Measurements from ENCODE around the gene MYNN. TPM values are rescaled to one million over a fixed set of nuclear protein-coding genes. Genes with fewer than 3 reads are reported as not detected.

The MYNN gene
- total RNA-seq, 2 experiments from 2014 or later = 17.9 to 19.1 TPM

GRCh38 chr3:169790219-169790618, 17.0 kb downstream of the MYNN start:
- POLR2A ChIA-PET = interaction anchor here (0.6 kb wide), 1 partner anchor 43 kb away, joined by 4 read pairs; no protein-coding TSS in a partner anchor

GRCh38 chr3:169790687-169791429, 17.7 kb downstream of the MYNN start:
- no peak for ATAC-seq (ENCODE audit: low read depth)
- peaks cover 43% of the 10 kb centered on the region for H3K36me3 Mint-ChIP-seq
- no peak overlapping the region for H3K4me3 Mint-ChIP-seq
- peaks cover 7% of the 10 kb centered on the region for H3K4me1 Mint-ChIP-seq
- DNase-seq = no peak
- no peaks in the 10 kb centered on the region for H3K9me3 Mint-ChIP-seq
- no peaks in the 10 kb centered on the region for H3K27me3 Mint-ChIP-seq
- POLR2A ChIA-PET = interaction anchor here (0.6 kb wide), 1 partner anchor 42 kb away, joined by 4 read pairs; no protein-coding TSS in a partner anchor
- no peak overlapping the region for H3K27ac Mint-ChIP-seq

More at GRCh38 chr3:169790219-169790618, 17.0 kb downstream of the MYNN start:
- H3K4me3 Mint-ChIP-seq = no peak overlapping the region
- H3K9me3 Mint-ChIP-seq = no peaks in the 10 kb centered on the region
- peaks cover 45% of the 10 kb centered on the region for H3K36me3 Mint-ChIP-seq
- DNase-seq = no peak
- no peaks in the 10 kb centered on the region for H3K27me3 Mint-ChIP-seq
- H3K4me1 Mint-ChIP-seq = peaks cover 9% of the 10 kb centered on the region
- H3K27ac Mint-ChIP-seq = no peak overlapping the region
- ATAC-seq (ENCODE audit: low read depth) = no peak

- no peaks in the 10 kb centered on the region for H3K27me3 Mint-ChIP-seq
- DNase-seq = no peak
- no peak overlapping the region for H3K4me3 Mint-ChIP-seq
Measured at GRCh38 chr3:169792359-169792758, 19.2 kb downstream of the MYNN start.

GRCh38 chr3:169804681-169805080, 31.5 kb downstream of the MYNN start:
- ATAC-seq (ENCODE audit: low read depth) (no peak), DNase-seq (no peak)
- peaks cover 10% of the 10 kb centered on the region for H3K4me1 Mint-ChIP-seq
- no peak overlapping the region for H3K27ac Mint-ChIP-seq
- H3K36me3 Mint-ChIP-seq = peaks cover 24% of the 10 kb centered on the region
- no peaks in the 10 kb centered on the region for H3K27me3 Mint-ChIP-seq
- POLR2A ChIA-PET = no interaction called here
- H3K4me3 Mint-ChIP-seq = no peak overlapping the region
- H3K9me3 Mint-ChIP-seq = no peaks in the 10 kb centered on the region

More at GRCh38 chr3:169792359-169792758, 19.2 kb downstream of the MYNN start:
- Mint-ChIP-seq H3K36me3 (peaks cover 34% of the 10 kb centered on the region), H3K4me1 (peaks cover 7% of the 10 kb centered on the region), H3K27ac (no peak overlapping the region), H3K9me3 (no peaks in the 10 kb centered on the region)
- no peak for ATAC-seq (ENCODE audit: low read depth)
- POLR2A ChIA-PET = no interaction called here

GRCh38 chr3:169809230-169809795, 36.1 kb downstream of the MYNN start:
- Mint-ChIP-seq H3K9me3 (no peaks in the 10 kb centered on the region), H3K27me3 (peaks cover 2% of the 10 kb centered on the region), H3K4me3 (peak overlapping the region; percentile 56), H3K27ac (peak overlapping the region; percentile 84), H3K36me3 (peaks cover 16% of the 10 kb centered on the region), H3K4me1 (peaks cover 28% of the 10 kb centered on the region)
- POLR2A ChIA-PET = interaction anchor here (0.6 to 6.3 kb wide), 5 partner anchors 10 to 46 kb away, joined by 3 to 50 read pairs (median 6); partner anchors contain the start of genes MYNN and TERC
- DNase-seq = no peak
- no peak for ATAC-seq (ENCODE audit: low read depth)

GRCh38 chr3:169811631-169812331, 38.6 kb downstream of the MYNN start:
- peak overlapping the region; percentile 86 for H3K4me3 Mint-ChIP-seq
- peaks cover 17% of the 10 kb centered on the region for H3K36me3 Mint-ChIP-seq
- H3K27me3 Mint-ChIP-seq = peaks cover 2% of the 10 kb centered on the region
- peaks cover 28% of the 10 kb centered on the region for H3K4me1 Mint-ChIP-seq
- ATAC-seq (ENCODE audit: low read depth) = peak; percentile 35
- peak overlapping the region; percentile 91 for H3K27ac Mint-ChIP-seq
- DNase-seq = no peak
- H3K9me3 Mint-ChIP-seq = peaks cover 7% of the 10 kb centered on the region
- POLR2A ChIA-PET = interaction anchor here (0.9 to 6.3 kb wide), 5 partner anchors 13 to 48 kb away, joined by 4 to 50 read pairs (median 18); partner anchors contain the start of genes ACTRT3, MYNN and TERC

- DNase-seq (peak; percentile 81), ATAC-seq (ENCODE audit: low read depth) (peak; percentile 70)
Measured at GRCh38 chr3:169812332-169813235, 39.4 kb downstream of the MYNN start, which contains the start of the genes LRRC34 and LRRIQ4. TSS of gene LRRC34 (minus strand) at chr3:169812904. CDS start at chr3:169812548, 356 bp downstream. TSS of gene LRRIQ4 (plus strand) at chr3:169812870. CDS start at chr3:169821922, 9,052 bp downstream.

GRCh38 chr3:169813278-169813677, 40.1 kb downstream of the MYNN start:
- H3K36me3 Mint-ChIP-seq = peaks cover 11% of the 10 kb centered on the region
- DNase-seq (no peak), ATAC-seq (ENCODE audit: low read depth) (no peak)
- POLR2A ChIA-PET = interaction anchor here (1.5 to 6.3 kb wide), 4 partner anchors 33 to 49 kb away, joined by 3 to 50 read pairs (median 22); partner anchors contain the start of genes MYNN and TERC
- H3K27me3 Mint-ChIP-seq = peaks cover 7% of the 10 kb centered on the region
- peak overlapping the region; percentile 91 for H3K27ac Mint-ChIP-seq
- H3K4me1 Mint-ChIP-seq = peaks cover 28% of the 10 kb centered on the region
- H3K9me3 Mint-ChIP-seq = peaks cover 7% of the 10 kb centered on the region
- peak overlapping the region; percentile 86 for H3K4me3 Mint-ChIP-seq

More at GRCh38 chr3:169812332-169813235, 39.4 kb downstream of the MYNN start, which contains the start of the genes LRRC34 and LRRIQ4:
- peak within 1 kb of the TSS; percentile 86 for H3K4me3 Mint-ChIP-seq
- POLR2A ChIA-PET = interaction anchor here (0.6 to 6.3 kb wide), 6 partner anchors 10 to 48 kb away, joined by 3 to 50 read pairs (median 12); partner anchors contain the start of genes ACTRT3, MYNN and TERC
- peaks cover 7% of the 10 kb centered on the region for H3K9me3 Mint-ChIP-seq
- peaks cover 17% of the 10 kb centered on the region for H3K36me3 Mint-ChIP-seq
- peaks cover 6% of the 10 kb centered on the region for H3K27me3 Mint-ChIP-seq
- H3K27ac Mint-ChIP-seq = peak within 1 kb of the TSS; percentile 91
- H3K4me1 Mint-ChIP-seq = peaks cover 28% of the 10 kb centered on the region

- POLR2A ChIA-PET = interaction anchor here (1.5 to 6.3 kb wide), 2 partner anchors 41 to 49 kb away, joined by 3 to 50 read pairs; partner anchors contain the start of genes MYNN and TERC
- Mint-ChIP-seq H3K4me1 (peaks cover 23% of the 10 kb centered on the region), H3K9me3 (peaks cover 7% of the 10 kb centered on the region), H3K36me3 (peaks cover 9% of the 10 kb centered on the region), H3K27me3 (peaks cover 8% of the 10 kb centered on the region), H3K27ac (peak overlapping the region; percentile 91), H3K4me3 (peak overlapping the region; percentile 86)
- ATAC-seq (ENCODE audit: low read depth) (peak; percentile 75), DNase-seq (peak; percentile 74)
Measured at GRCh38 chr3:169813757-169814517, 40.7 kb downstream of the MYNN start.

- H3K4me1 Mint-ChIP-seq = peaks cover 18% of the 10 kb centered on the region
- H3K36me3 Mint-ChIP-seq = peaks cover 9% of the 10 kb centered on the region
- H3K9me3 Mint-ChIP-seq = peaks cover 7% of the 10 kb centered on the region
- POLR2A ChIA-PET = no interaction called here
- peaks cover 12% of the 10 kb centered on the region for H3K27me3 Mint-ChIP-seq
- ATAC-seq (ENCODE audit: low read depth) = no peak
- H3K27ac Mint-ChIP-seq = no peak overlapping the region
- H3K4me3 Mint-ChIP-seq = no peak overlapping the region
- no peak for DNase-seq
Measured at GRCh38 chr3:169815590-169816150, 42.5 kb downstream of the MYNN start.

GRCh38 chr3:169818316-169818715, 45.1 kb downstream of the MYNN start:
- H3K27ac Mint-ChIP-seq = no peak overlapping the region

More at GRCh38 chr3:169818316-169818715, 45.1 kb downstream of the MYNN start:
- Mint-ChIP-seq H3K36me3 (peaks cover 9% of the 10 kb centered on the region), H3K4me3 (no peak overlapping the region), H3K9me3 (peaks cover 7% of the 10 kb centered on the region), H3K4me1 (peaks cover 8% of the 10 kb centered on the region), H3K27me3 (peaks cover 14% of the 10 kb centered on the region)
- no peak for DNase-seq
- POLR2A ChIA-PET = no interaction called here
- no peak for ATAC-seq (ENCODE audit: low read depth)
